Stimulated activated CD8-positive, alpha-beta memory T cell treated with anti-CD3 and anti-CD28 coated beads, Interleukin-12 subunit alpha, Interleukin-12 subunit beta, amount 100 ng/mL, for 1 hour (primary cell): Measurements from ENCODE around the gene HES6.

ENCODE experiments used
- DNase-seq: peaks from one replicate; pipeline ENCODE4 v3.0.0-alpha.2; 2020; ENCODE audit warnings: low read depth

The HES6 gene

DNA sequence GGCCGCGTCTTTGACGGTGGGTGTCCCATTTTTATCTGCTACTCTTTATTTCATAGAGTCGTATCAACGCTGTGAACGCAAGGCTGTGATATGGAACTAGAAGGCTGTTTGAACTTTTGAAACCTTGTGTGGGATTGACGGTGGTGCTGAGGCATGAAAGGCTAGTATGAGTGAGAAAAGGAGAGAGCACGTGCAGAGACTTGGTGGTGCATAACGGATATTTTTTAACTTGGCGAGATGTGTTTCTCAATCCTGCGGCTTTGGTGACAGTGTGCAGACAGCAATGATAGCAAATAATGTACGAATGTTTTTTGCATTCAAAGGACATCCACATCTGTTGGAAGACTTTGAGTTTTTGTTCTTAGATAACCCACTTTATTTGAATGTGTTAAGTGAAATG is 6.2 kb downstream of the HES6 start:
- DNase-seq: no peak

DNA sequence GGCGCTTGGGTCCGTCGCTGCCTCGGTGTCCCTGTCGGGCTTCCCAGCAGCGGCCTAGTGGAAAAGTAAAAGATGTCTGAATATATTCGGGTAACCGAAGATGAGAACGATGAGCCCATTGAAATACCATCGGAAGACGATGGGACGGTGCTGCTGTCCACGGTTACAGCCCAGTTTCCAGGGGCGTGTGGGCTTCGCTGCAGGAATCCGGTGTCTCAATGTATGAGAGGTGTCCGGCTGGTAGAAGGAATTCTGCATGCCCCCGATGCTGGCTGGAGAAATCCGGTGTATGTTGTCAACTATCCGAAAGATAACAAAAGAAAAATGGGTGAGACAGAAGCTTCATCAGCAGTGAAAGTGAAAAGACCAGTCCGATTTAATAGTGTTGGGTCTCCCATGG is 8.0 kb downstream of the HES6 start:
- DNase-seq: no peak

DNA sequence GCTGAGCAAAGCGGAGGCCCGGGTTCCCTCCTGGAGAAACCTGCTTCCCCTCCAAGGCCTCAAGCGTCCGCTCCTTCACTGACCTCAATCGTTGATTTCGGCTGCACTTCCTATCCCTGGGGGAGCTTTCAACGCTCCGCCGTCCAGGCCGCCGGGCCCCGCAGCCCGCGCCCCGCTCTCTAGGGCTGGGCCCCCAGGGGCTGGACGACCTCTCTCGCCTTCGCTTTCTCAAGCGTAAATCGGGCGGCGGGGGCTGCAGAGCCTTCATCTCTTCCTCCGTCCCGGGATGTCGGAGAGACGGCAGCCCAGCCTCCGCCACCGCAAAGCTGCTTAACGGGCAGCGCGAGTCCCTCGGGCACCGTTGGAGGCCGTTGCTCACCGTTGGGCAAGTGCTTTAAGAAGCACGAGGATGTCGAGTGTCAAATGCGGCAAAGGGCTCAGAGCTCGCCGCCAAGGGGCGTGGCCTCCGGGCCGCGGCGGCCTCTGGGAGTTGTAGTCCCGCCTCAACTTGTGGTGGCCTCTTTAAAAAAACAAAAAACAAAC is 8.5 kb downstream of the HES6 start:
- DNase-seq: peak; percentile 59

DNA sequence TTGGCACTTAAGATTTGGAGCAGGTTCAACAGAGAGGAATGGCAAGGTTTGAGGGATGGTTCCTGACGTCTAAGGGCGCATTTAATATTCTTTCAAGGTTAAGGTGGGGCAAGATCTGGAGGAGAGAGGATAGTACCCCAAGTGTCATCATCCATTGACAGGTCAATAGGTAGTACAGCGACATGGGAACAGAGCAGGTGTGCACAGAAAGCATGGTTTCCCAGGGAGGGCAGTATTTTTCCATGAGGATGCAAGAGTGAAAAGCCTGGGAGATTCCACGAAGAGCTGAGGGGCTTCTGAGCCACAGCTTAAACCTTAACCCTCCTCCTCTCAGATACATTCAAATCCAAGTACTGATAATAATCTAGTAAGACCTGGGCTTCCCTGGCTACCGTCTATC is 9.1 kb downstream of the HES6 start:
- DNase-seq: no peak

DNA sequence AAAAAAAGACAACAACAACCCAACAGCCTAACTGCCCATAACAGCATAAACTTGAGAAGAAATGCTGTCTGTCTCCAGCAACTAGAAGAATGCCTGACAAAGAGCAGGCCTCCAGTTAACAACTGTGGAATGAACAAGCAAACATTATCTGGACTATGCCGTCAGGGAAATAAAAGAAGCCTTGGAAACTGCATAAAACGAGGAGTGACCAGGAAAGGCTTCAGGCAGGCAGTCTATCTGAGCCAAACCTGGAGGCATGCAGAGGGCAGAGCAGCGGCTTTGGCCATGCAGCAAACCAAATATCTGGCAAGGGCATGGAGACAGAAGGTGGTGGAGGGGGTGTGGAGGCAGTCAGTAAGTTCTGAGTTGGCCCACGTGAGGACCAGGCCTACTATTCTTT is 11.1 kb downstream of the HES6 start:
- no peak for DNase-seq

DNA sequence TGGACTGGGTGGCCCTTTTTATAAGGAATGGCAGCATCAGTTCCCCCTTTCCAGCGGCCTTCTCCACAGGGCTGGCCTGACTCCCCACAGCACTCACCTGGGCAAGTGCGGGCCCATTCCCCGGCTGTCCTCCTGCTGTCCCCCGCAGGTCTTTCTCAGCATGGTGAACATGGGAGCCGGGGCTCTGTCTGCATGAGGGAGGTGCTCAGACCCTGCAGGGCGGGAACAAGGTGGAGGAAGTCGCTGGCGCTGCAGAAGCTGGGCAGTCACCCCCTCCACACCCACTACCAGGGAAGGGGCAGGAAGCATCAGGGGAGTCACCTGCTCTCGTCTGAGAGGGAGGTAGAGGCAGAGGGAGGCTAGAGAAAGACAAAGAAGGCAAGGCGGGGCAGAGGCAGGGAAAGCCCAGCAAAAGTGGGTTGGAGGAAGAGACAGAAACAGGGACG is 12.2 kb downstream of the HES6 start:
- DNase-seq: no peak

DNA sequence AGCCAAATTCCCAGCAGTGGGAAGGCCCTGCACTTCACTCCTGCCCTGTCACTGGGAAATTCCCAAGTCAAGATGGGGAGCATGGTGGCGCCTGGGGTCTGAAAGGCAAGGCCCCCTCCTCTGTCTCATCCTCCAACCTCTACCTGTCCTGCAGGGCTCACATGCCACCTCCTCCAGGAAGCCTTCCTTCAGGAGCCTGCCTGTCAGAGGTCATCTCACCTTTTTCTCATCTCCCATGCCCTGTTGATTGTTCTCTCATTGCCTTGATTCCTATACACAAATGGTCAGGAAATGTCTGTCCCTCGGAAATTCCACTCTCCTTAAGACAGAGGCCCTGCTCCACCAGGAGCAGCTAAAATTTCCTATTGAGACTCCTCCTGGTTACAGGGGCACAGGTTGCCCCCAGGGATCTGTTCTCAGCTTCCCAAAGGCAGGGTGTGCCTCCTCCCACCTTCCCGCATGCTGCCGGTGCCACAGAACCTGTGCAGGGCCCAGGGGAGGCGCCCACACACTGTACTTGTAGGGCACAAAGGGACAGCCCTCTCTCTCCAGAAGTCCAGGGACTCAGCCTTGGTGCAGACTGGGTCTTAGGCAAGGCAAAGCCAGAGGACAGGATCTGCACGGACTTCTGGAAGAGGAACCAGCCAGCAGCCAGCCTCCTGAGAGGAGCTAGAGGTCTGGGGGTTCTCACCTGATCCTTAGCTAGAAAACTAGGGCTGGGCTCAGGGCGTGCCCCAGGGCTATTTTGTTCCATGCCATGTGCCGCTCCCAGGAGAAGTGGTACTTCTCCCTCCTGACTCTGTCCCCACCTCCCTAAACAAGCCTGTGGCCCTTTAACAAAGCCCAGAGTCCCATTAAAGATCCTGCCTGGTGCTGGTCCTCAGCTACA is 12.9 kb downstream of the HES6 start:
- no peak for DNase-seq

DNA sequence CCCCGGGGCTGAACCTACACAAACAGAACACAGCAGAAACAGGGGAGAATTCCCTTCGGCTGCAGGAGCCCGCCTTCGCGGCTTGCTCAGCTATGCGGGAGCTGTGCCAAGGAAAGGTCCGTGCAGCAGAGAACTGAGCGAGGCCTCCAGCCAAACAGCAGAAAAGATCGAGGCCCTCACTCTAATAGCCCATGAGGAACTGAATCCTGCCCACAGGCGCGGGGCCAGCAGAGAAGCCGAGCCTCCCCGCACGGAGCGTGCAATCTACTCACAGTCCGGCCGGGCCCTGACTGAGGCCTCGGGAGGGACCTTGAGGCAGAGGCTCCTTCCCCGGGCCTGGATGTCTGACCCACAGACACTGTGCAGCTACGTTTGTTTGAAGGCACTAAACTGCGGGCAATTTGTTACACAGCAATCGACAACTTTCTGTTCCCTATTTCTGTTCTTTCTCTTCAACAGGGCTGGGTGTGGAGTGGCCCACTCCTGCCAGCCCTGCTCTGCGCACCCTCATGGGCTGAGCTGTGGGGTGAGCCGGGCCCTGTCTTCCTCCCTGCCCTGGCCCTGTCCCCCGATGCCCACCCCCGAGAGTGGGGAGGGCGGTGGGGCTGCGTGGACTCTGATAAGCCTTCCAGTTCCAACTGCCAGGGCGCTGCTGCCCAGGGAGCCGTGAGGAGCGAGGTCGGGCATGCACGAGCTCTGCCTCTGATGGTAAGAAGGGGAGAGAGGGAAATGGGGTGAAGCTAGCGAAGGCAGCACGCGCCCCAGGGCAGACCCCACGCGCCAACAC is 13.7 kb downstream of the HES6 start:
- DNase-seq: no peak

DNA sequence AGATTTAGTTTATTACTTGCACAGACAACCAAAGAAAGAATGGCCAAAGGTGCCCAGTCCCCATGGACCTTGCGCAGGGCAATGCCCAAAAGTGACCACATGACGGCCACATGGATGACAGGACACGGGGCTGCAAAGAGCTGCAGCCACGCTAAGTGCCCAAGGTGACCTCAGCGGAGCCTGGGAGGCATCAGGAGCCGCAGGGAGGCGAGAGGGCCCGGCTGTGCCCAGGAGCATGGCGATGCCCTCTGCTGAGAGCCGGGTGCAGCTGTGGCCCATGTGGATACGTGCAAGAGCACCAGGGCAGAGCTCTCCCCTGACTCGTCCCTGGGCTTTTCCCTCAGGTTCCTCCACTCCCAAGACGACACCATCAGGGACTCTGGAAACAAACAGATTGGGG is 14.7 kb downstream of the HES6 start:
- DNase-seq: no peak

DNA sequence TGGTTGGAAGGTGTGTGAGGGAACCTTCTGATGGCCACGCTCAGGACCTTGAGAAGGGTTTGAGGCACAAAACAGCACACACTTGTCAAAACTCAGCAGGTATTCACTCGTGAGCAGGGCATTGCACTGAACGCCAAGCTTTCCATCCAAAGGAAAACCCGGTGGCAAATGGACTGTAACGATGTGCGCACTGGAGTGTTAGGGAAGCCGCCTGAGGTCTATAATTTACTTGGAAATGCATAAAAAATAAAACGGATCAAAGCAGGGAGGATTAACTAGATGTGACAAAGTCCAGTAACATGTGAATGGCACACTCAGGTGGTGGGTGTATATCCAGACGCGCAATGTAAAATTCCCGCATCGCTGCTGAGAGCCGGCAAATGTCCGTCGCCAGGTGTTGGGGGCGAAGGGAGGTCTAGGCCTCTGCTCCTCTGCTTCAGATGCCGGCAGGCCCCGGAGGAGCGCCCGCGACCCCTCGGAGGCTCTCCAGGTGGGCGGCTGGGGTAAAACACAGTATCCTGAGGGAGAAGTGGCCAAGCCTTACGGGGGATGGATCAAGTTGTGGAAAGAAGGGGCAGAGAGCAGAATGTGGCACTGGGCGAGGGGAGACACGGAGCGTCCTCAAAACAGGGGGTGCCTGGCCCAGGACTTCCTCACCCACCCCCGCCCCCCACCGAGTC is 15.3 kb downstream of the HES6 start:
- no peak for DNase-seq

DNA sequence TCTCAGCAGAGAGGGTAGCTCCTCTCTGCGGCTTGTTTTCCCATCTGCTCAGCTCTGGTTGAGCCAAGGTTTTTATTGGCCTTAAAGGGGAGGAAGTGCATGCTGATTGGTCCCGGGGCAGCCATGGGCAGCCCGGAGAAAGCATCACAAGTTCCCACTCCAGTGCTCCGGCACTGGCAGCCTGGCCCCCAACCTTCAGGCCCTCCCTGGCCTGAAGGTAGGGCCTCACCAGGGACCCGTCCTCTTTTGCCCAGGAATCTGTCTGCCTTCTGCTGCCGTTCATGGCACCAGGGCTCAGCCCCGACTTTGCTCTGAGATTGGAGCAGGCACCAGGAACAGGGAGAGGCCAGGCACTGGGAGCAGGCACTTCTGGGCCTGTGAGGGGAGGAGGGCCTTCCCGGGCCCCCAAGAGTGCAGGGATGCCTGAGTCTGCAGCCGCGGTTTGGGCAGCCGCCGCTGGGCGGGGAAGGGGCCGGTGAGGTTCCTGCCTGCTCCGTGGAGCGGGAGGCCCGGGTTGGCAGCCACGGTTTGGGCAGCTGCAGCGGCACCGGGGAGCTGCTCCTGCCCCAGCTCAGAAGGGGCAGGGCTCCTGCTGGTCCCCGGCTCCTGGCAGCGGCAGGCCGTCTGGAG is 18.8 kb downstream of the HES6 start:
- DNase-seq: no peak

DNA sequence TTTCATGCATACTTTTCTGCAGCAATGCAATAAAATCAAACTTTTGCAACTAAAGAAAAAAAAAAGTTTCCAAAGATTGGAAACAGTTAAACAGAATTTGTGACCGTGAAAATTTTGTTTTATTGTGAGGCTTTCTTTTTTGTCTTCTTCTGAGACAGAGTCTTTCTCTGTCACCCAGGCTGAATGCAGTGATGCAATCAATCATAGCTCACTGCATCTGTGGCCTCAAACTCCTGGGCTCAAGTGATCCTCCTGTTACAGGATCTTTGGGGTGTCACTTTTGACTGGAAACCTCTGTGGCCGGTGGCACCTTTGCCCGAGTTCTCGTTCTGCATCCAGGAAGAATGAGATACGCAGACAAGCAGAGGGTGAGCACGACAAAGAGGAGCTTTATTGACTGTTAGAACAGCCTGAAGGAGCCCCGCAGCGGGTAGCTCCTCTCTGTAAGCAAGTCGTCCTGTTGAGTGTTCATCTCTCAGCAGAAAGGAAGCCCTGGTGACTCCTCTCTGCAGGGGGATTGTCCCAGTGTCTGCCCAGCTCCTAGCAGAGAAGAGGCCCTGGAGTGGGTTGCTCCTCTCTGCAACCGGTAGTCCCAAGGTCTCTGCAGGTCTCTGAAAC is 19.5 kb downstream of the HES6 start:
- no peak for DNase-seq

DNA sequence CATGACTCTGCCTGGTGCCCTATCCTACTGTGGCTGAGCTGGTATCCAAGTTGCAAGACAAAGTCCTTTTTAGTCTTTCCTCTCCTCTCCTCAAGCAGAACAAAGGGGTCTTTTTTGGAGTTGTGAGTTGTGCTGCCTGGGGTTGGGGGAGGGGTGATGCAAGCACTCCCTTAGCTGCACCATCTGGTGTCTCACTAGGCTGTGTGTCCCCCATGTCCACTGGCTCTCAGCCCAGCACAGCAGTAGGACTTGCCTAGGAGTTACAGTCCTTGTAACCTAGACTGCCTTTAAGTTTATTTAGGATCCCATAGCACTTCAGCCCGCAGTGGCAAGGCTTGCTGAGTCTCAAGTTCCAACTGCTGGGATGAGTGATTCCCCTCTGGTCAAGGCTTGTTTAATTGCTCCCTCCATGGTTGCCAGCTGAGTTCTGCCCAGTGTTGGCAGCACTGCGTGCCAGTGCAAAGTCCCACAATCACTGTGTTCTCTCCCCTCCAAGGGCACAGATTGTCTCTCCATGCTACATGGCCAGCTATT is 23.1 kb downstream of the HES6 start:
- DNase-seq: no peak

DNA sequence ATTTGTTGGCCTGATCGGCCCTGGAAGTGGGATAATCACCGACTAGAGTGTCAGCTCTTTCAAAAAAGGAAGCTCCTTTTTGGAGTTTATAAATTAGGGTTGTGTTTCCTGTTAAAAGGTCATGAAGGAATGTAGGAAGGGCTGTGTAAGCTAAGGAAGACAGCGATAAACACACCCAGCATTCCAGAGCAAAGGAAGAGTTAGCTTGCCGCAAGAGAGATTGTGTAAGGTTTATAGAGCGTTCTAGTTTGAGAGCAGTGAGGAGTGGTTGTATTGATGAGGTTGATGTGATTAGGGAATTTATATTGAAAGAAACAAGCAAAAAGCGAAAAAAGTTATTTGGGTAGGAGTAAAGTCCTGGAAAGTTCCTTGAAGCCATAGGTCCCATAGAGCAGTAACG is 32.8 kb downstream of the HES6 start:
- DNase-seq: no peak

DNA sequence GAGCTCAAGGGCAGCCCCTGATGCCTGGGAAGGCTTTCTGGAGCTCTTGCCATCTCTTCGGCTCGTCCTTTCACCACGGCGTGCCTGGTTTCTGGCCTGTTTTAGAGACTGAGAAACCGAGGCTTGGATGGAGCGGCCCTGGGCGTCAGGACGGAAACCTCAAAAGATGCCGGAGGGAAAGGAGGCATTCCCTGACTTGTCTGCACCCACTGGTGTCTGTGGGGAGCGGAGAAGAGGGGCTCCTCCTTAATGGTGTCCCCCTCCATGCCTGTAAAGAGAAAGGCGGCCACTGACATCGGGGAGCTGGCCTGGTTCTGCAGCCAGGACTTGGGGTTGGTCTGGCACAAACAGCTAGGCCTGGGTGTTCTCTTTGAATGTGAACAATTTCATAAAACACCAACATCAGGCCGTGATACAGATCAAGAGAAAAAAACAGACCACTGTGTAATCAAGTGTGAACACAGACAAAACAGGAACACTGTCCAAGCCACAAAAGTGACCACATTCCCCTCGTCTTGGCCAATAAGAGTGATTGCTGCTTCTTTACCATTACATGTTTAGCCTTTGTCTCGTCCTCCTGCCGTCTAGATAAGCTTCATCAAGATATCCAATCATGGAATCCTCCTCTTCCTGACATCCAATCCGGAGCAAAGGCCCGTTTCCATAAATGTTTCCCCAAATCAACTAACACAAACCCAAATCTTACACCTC is 35.7 kb downstream of the HES6 start:
- DNase-seq: no peak

DNA sequence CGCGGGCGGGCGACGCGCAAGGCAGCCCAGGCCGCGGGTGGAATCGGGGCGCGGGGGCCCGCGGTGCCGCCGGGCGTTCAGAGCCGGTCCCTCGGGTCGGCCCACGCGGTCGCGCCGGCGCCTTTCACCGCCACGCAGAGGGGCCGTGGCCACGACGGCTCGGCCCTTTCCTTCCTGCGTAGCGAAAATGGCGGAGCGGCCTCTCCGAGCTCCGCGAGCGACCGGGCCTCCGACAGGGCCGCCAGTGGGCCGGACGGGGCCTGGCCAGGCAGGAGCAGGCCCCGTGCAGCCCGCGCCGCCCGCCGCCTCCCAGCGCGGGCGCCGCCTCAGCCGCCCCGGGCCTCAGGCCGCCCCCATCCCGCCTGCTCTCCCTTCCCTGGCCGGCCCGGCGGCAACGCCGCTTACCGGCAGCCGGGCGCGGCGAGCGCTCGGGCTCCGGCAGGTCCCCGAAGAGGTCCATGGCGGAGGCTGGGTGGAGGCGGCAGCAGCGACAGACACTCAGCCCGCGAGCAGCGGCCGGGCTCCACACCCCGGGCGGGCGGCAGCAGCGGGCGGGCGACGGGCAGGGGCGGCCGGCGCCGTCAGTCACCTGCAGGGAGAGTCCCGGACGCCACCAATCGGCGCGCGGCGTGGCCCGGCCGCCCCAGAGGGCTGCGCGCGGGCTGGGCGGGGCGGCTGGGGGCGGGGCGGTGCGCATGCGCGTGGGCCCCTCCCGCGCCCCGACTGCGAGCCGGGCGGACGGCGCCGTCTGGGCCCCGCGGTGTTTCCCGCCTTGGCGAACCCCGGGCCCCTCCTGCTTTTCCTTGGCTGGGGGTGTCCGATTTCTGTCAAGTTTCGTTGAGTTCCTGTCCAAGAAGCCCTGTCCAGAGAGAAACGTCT is 36.5 kb downstream of the HES6 start, which contains the start of gene ILKAP:
Gene ILKAP (minus strand): TSS at position 602 of the 879 bp plus-strand sequence. CDS start 142 bp downstream, at position 460.
- peak; percentile 80 for DNase-seq

DNA sequence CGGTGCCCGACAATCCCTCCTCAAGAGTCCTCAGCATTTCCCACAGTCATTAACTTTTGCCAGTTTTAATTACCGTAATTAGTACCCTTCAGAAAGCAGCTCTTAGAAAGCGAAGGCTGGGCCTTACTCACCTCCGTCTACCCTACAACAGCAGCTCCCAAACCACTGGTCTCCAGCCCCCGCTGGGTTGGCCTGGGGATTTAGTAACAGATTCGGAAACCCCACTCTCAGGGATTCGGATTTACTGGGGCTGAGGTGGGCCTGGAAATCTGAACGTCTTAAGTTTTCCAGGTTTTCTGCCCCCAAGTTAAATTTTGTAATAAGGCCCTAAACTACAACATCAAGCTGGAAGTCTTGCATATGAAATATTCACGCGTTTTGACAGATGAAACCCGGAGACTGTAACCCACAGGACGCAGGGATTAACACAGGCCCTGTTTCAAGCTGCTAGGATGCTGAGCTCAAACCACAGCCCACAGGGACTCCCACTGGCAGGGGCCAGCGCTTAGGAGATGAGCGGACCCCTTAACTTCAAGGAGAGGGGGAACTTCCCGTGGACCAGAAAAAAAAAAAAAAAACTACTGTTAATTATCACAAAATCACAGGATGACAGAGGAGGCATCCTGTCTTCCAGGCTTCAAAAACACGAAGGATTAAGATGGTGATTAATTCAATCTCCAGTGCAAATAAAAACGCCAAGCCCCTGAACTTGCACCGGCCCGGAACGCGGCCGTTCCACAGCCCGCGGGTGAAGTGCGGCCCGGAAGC is 37.3 kb downstream of the HES6 start:
- no peak for DNase-seq

DNA sequence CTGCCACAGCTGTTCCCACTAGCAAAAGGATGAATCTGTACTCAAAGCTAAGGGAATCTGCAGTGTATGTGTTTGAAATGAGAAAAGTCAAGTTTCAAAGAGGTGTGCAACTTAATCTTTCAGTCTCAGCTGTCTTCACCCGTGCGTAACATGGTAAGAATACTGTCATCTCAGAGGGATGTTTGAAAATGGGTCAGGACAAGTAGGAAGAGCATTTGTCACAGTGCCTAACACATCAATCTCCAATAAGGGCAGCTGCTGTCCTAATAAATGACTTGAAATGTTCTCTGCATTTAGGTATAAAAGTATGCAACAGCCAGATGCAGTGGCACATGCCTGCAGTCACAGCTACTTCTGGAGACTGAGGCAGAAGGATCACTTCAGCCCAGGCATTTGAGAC is 49.4 kb downstream of the HES6 start:
- no peak for DNase-seq
